NCI-H128 (cell line): ENCODE data around the gene LPO.
A peak's percentile ranks its signal among the peaks of the same experiment; 100 is the strongest.

Source experiments
- DNase-seq: peaks from one replicate; lab custom pipeline; 2025; ENCODE audit not compliant: unreplicated experiment; lab: John Stamatoyannopoulos, UW

The LPO gene

DNA sequence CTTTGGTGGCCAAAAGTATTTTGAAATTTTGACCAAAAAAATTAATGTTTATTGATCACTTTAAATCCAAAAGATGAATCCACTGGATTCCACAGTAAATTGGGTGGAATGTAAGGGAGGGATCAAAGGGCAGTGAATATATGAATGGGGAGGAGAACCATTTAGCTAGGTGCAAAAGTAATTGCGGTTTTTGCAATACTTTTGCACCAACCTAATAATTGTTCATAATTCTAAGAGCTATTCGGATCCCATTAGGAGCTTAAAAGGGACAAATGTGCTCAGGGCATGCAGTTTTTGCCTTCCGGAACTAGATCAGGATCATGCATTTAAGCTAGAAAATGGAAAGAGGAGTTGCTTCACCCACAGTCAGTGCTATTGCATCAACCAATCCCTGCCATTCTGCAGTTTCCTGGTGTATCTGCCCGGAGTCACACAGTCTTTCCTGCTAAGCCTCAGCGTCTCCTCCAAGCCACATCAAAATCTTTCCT is at the start of gene LPO:
Gene LPO (plus strand): TSS at position 438 of the 488 bp plus-strand sequence. CDS start 4,396 bp downstream, outside the sequence.
- no peak for DNase-seq

DNA sequence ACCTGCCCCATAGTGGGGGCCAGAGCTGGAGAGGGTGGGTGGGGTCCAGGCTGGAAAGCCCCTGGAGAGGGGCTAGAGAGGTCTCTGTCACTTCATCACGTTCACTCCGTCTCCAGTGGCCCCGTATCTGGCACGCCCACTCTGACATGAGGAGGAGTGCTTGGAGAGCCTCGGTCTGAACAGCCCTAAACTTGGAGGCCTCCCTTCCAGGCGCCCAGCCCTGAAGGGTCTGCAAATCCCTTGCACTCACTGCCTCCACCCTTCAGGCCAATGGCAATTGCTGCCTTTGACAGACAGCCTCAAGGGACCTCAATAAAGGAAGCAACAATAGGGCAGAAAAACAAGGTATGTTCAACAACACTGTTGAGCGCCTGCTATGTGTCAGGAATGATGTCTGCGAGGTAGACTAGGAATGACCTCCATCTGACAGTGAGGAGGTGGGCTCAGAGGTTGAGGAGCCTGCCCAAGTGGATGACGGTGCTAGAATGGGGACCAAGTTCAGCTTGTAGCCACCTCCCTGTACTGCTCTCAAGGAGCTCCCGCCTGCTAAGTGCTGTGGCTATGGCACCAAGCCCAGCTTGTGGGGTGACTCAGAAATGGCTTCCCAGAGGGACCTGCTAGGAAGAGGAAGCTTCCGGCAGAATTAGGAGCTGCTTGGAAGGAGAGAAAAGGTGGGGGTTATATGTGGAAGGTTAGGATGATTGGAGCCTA is 48.8 kb upstream of the LPO start:
- DNase-seq, result no peak

DNA sequence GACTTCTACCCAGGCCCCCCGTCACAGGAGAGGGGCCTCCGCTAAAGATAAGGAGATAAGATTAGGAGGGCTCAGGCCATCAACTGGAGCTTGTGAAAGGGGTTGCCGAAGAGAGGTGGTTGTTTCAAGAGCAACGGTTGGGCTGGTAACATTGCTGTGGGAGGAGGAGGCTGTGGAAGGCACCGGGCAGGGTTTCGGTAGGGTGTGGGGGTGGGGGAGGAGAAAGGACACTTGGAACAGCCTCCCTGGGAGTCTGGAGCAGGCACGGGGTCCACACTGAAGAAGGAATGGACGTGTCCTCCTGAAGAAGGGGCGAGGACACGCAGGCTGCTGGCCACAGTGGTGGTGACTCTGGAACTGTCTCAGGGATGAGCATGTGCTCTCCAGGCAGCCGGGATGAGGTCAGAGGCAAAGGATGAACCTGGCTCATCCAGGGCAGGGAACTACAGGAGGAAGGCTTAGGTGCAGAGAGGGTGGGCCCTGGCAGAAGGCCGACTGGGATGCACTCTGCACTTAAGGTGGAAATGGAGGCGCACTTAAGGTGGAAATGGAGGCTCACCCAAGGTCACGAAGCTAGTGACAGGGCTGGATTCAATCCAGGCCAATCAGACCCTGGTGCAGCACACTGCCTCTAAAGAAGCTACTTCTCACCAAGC is 47.0 kb upstream of the LPO start:
- no peak for DNase-seq

DNA sequence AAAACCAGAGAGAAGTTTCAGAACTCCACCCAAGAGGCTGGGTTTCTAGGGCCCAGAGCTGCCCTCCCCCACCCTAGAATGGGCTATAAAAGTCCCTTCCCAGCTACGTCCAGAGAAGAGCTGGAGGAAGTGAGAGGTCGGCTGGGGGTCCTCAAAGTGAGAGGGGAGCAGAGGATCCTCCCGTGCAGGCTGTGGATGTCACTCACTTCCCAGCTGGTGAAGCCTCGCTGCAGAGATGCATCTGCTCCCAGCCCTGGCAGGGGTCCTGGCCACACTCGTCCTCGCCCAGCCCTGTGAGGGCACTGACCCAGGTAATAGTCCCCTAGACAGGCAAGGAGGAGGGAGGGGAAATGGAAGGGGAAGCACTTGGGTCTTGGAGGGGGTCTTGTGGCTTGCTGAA is 45.8 kb upstream of the LPO start, which contains the start of gene EPX:
Gene EPX (plus strand): TSS at position 115 of the 400 bp plus-strand sequence. CDS start 121 bp downstream, at position 236.
- DNase-seq, result no peak

DNA sequence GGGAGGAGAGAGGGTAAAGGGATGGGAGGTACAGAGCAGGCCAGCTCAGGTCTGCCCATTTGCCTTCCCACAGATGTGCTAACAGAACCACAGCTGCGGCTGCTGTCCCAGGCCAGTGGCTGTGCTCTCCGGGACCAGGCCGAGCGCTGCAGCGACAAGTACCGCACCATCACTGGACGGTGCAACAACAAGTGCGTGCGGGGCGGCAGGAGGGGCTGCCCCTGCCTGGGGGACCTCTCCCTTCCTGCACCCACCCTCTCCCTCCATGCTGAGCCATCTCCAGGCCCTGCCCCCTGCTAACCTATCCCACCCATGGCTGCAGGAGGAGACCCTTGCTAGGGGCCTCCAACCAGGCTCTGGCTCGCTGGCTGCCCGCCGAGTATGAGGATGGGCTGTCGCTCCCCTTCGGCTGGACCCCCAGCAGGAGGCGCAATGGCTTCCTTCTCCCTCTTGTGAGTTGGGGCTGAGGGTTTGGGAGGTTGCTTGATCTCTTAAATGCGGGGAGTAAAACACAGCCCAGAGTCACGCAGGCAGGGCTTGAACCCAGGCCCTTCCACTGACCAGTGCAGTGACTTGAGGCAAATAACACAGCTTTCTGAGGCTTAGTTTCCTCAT is 44.6 kb upstream of the LPO start:
- no peak for DNase-seq

DNA sequence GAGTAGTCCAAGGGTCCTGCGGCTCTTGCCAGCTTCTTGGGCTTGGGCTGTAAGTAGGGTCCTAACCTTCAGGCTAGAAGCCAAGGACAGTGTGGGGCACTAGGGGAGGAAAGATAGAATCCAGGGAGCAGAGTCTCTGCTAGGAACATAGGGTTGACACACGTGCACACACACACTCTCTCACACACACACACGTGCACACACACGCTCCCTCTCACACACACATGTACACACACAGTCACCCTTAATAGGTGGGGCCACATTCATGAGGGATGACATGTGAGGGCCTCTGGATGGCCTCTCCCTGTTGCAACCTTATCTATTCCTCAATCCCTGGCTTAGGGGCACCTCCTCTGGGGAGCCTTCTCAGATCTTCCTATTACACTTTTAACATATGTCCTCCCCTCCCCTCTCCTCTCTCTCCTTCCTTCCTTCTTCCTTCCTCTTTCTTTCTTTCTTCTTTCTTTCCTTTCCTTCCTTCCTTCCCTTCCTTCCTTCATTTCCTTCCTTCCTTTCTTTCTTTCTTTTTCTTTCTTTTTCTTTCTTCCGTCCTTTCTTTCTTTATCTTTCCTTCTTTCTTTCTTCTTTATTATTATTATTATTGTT is 42.8 kb upstream of the LPO start:
- DNase-seq, result no peak

DNA sequence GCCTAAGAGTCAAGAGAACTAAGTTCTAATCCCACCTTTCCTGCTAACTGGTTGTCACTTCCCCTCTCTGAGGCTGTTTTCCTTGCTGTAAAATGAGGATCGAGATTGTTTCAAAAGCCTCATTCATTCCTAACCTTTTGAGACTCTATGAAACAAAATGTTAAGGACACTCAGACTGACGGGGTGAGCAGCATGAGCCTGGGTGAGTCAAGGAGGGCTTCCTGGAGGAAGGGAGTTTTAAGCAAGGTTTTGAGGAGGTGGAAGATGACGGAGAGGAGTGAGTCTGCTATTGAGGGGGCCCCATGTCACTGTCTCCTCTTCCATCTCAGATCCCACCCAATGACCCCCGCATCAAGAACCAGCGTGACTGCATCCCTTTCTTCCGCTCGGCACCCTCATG is 41.8 kb upstream of the LPO start:
- no peak for DNase-seq

DNA sequence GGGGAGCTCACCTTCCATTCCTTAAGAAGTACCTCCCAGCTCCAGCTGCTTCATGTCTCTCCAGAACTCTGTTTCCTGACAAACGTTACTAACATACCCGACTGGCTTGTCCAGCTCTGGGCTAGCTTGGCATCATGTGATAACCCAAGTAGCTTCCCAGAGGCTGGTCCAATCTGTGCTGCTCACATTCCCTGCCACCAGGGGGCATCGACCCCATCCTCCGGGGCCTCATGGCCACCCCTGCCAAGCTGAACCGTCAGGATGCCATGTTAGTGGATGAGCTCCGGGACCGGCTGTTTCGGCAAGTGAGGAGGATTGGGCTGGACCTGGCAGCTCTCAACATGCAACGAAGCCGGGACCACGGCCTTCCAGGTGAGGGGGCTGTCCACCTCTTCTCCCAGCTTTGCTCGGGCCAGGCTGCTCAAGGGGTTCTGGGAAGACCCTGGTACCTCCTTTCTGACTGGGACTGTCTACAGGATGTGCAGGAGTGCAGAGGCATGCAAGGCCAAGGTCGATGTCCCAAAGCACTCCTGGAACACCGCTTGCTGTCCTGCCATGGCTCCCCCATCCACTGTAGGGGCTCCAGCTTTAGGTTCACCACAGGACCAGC is 38.3 kb upstream of the LPO start:
- DNase-seq, result no peak

DNA sequence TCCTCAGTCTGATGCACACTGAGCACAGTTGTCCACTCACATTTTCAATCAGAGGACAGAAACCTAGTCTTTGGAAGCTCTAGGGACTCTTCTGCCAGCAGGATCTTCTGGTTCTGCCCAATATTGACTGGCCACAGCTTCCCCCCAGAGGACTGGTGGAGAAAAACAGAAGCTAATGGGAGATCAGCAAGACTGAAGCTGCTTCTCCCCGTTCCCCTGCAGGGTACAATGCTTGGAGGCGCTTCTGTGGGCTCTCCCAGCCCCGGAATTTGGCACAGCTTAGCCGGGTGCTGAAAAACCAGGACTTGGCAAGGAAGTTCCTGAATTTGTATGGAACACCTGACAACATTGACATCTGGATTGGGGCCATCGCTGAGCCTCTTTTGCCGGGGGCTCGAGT is 35.5 kb upstream of the LPO start:
- DNase-seq, result no peak

DNA sequence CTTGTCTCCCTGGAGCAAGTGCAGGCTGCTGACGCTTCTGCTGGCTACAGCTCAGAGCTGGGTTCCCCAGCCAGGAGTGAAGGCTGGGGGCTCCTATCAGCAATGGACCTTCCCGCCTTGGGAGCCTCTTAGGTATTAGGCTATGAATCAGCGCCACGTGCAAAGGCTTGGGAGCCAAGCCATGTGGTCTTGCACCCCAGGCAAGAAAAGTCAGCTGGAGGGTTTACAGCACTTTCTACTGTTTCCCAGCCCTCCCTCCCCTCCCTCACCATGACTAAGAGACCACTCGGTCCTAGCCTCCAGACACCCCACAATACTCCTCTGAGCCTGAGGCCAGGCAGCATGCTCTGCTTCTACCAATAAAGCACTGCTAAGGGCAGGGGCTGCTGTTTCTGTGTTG is 33.6 kb upstream of the LPO start:
- no peak for DNase-seq

DNA sequence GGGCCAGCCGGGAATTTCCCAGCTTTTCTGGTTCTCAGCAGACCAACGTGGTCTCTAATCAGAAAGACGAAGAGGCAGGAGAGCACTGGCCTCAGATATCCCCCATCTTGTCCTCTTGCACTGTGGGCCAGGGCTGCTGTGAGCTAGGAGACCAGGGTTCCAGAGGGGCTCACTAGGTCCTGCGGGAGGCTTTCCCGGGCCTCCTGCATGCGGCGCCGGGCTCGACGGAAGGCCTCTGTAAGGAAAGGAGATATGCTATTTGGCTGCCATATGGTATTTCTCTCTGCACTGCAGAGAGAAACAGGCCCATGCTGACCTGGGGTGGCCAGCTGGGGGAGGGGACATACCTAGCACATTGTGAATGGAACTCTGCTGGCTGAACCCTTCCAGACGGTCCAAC is 32.4 kb upstream of the LPO start:
- DNase-seq, result no peak

DNA sequence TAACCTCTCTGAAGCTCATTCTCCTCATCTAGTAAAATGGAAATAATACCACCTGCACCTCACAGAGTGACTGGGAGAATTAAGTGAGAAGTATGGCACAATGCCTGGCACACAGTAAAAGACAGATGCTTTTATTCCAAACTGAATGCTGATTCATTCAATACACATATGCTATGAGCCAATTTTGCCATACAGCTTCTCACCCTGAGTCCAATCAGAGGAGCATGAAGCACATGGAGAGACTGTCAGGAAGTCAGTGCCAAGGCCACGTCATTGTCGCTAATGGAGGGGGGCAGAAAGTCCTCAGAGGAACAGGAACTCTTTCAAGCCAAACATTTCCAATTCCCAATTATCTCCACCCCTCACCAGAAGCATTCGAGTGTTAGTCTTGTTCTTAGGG is 30.9 kb upstream of the LPO start:
- DNase-seq, result no peak

DNA sequence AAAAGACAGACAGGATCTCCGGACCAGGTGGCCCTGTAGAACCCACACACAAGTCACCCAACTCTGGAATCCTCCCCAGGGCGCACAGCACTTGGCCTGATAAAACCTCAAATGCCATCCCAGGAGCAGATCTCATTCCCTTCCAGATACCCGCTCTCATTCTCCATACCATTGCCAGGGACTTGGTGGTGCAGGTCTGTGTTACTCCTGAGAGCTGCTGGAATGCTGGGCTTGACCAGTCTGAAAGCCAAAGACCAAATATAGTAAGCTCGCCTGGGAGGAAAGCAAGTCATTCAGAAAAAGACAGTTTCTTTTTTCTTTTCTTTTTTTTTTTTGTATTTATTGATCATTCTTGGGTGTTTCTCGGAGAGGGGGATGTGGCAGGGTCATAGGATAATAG is 30.0 kb upstream of the LPO start:
- DNase-seq, result no peak

DNA sequence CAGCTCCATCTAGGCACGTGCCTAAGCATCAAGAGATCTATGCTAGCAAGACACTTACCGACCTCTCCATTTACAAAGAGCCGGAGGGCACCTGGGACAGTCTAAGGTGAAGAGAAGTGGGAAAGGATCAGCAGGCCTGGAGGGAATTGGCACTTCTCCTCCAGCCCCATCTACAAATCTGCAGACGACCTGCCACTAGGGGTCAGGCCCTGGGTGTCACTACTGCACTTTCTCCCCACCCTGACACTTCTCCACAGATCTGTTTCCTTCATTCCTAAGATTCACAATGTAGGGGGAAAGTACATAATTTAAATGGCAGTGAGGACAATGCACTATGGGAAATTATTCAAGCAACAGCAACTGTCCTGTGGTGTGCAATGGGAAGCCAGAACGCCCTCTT is 27.5 kb upstream of the LPO start:
- DNase-seq, result no peak

DNA sequence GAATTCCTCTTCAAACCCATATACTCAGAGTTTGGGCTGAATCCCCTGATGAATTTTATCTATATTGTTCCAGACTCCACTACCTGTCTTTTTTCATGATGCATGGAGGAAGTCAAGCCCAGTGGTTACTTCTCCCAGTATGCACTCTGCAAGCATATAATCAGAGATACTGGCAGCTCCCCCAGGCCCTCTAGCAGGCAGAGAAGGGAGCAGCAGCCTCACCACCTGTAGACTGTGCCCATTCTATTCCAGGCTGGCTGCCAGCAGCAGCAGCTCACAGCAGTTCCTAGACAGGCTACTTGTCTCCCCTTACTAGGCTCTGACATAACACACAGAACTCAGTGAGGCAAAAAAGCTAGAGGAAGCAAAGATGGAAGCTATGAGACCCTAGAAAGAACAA is 22.7 kb upstream of the LPO start:
- DNase-seq, result no peak

DNA sequence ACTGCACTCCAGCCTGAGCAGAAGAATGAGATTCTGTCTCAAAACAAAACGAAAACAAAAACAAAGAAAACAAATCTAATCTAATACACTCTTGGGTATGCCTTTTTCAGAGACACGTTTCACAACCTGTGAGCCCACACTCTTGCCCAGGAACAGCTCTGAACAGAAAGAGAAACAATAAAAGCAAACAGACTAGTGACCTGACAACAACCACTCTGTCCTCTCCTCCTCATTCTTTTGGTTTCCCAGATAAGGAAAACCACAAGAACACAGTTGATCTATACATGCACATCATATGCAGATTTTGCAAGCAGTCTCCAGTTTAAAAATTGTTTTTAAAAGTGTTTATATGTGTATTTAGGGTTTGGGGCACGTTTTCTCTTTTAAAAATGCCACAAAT is 20.6 kb upstream of the LPO start:
- DNase-seq, result no peak

DNA sequence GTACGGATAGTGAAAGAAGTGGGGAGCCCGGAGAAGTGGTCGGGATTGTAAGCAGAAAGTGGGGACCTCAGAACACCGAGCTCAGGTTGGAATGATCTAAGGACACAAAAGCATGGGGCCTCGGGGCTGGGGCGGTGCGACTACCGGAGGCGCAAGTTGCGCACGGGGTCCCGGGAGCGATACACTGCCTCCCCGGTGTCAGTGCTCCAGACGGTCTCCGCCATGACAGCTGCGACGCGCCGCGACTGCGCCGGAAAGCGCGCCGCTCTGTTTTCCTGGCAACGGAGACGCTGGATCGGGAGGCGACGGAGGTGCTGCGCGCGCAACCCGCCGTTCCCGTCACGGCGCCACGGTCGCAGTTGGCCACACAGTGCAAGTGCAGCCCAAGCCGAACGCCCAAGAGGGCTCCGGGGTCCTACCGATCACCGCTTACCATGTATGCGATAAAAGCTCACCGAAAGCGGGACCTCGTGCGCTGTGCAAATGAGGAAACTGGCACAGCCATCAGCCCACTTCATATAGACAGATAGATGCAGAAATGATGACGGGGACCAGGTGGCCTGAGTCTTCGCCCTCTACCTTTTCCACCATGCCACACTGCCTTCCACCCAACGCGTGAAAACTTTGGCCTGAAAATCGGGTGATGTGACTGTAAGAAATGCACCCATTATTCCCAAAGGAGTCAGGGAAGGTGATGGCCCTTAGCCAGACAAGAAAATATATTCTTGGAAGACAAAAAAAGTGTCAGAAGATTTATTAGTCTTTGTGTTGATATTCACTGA is 19.2 kb upstream of the LPO start, which contains the start of gene MKS1:
Gene MKS1 (minus strand): TSS at position 249 of the 782 bp plus-strand sequence. CDS start 25 bp downstream, at position 224.
- DNase-seq, result peak; percentile 81

DNA sequence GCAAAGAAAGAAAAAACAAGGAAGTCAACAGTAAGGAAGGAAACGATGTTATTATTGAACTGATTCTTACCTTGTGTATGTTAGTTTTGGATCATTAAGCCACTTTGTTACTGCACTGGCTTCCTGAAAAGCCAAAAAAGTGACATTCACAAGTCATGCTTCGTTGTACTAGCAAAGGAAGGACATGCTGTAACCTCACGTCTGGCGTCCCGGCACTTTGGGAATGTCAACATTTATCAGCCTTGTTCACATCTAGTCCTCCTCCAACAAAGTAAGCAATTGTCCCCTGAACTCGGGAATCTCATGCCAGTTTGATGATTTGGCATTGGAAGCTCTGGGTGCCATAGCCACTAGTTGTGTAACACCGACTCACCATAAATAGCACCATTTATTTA is 18.6 kb upstream of the LPO start:
- DNase-seq, result no peak

DNA sequence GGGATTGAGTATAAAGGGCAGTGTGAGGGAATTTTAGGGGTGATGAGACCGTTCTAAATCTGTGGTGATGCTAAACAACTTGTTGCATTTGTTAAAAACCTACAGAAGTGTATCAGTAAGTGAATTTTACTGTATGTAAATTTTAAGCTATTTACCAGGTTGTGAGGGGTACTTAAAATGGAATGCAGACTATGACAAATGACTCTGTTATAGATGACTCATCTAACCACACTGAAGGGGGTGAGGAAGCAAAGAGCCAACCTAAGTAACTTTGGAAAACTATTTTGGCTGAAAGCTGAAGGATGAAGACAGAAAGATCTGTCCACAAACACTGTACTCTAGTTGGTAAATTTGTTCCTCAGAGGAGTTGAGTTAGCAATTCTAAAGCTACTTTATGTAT is 14.1 kb upstream of the LPO start:
- DNase-seq, result no peak

DNA sequence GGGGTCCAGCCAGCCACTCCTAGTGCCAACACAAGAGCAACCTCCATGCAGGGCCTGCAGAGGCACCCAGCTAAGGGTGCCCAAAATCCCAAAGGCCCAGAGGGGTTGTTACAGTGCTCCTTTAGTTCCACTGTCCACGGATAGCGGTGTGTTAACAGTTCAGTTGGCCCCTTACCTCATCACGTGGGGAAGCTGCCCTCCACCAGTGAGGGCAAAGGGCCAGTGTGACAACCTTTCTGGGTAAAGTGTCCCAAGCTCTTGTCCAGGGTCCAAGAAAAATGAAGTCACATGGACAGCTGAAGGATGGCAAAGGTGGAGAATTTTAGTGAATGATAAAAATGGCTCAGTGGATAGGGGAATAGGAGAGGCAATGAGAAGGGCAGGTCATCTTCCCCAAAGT is 10.7 kb upstream of the LPO start:
- DNase-seq, result no peak
